AG09309 (cell line): ENCODE results near the gene FN1.

Experiments
- DNase-seq: peaks from one replicate; pipeline ENCODE4 v3.0.0-alpha.2; 2010; ENCODE audit warnings: low read depth
- H3K4me3 ChIP-seq: 2 replicates; pipeline ENCODE4 v1.5.1; 2011; ENCODE audit warnings: mild to moderate bottlenecking, low read depth, low read length, moderate library complexity; ENCODE audit not compliant: control insufficient read depth
- TF ChIP-seq, protein P1 (sequence below): IDR thresholded peaks from 2 replicates; pipeline ENCODE4 v1.5.1; 2011; ENCODE audit warnings: mild to moderate bottlenecking, low read depth, low read length, inconsistent platforms; ENCODE audit not compliant: insufficient read depth, control insufficient read depth; ENCODE audit errors: missing control alignments

Gene FN1

GRCh38 chr2:215382480-215382879 lies 53.4 kb downstream of the FN1 start:
- H3K4me3 ChIP-seq, result no peak overlapping the region
- no peak for DNase-seq
- TF ChIP-seq, protein P1, sequence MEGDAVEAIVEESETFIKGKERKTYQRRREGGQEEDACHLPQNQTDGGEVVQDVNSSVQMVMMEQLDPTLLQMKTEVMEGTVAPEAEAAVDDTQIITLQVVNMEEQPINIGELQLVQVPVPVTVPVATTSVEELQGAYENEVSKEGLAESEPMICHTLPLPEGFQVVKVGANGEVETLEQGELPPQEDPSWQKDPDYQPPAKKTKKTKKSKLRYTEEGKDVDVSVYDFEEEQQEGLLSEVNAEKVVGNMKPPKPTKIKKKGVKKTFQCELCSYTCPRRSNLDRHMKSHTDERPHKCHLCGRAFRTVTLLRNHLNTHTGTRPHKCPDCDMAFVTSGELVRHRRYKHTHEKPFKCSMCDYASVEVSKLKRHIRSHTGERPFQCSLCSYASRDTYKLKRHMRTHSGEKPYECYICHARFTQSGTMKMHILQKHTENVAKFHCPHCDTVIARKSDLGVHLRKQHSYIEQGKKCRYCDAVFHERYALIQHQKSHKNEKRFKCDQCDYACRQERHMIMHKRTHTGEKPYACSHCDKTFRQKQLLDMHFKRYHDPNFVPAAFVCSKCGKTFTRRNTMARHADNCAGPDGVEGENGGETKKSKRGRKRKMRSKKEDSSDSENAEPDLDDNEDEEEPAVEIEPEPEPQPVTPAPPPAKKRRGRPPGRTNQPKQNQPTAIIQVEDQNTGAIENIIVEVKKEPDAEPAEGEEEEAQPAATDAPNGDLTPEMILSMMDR, result no peak

DNA sequence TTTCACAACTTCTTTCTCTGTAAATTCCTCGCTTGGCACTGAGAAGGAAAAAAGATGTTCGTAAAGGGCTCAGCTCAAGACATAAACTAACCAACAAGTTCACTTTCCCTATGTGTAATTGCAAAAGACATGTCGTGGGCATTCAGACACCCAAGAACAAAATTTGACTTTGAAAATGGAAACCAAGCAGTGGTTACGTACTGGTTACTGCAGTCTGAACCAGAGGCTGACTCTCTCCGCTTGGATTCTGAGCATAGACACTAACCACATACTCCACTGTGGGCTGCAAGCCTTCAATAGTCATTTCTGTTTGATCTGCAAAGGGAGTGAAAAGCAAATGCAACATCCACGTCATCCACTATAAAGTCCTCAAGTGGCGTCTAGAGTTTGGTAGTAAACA lies 53.9 kb downstream of the FN1 start:
- H3K4me3 ChIP-seq, result no peak overlapping the region
- DNase-seq, result no peak
- TF ChIP-seq, protein P1, result no peak

GRCh38 chr2:215380699-215381098 lies 55.2 kb downstream of the FN1 start:
- no peak overlapping the region for H3K4me3 ChIP-seq
- no peak for DNase-seq
- TF ChIP-seq, protein P1, result no peak

GRCh38 chr2:215379948-215380347 lies 55.9 kb downstream of the FN1 start:
- no peak for DNase-seq
- no peak overlapping the region for H3K4me3 ChIP-seq
- TF ChIP-seq, protein P1, result no peak

DNA sequence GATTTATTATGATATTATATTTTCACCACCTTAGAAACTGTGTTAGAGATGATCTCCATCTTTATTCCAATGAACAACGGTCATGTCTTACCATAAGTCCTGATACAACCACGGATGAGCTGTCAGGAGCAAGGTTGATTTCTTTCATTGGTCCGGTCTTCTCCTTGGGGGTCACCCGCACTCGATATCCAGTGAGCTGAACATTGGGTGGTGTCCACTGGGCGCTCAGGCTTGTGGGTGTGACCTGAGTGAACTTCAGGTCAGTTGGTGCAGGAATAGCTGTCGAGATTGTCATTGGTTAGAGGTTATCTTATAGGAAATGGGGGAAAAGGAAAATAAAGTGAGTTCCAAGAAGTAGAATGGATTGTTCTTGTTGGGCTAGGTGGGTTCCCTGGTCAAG lies 56.8 kb downstream of the FN1 start:
- H3K4me3 ChIP-seq, result no peak overlapping the region
- TF ChIP-seq, protein P1, result no peak
- DNase-seq, result no peak

DNA sequence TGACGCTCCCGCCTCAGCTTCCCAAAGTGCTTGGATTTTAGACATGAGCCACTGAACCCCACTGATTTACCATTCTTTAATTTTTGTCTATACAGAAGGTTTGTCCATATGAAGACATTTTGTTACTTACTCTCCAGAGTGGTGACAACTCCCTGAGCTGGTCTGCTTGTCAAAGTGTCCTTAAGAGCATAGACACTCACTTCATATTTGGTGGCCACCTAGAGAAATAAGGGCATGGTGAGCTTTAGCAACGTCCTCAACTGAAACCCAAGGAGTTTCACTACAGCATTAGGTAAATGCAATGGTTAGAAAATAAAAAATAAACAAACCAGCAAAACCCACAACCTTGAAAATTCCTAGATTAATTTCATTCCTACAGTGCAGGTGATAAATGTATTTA lies 57.8 kb downstream of the FN1 start:
- TF ChIP-seq, protein P1, result no peak
- H3K4me3 ChIP-seq, result no peak overlapping the region
- DNase-seq, result no peak

GRCh38 chr2:215377283-215377682 lies 58.6 kb downstream of the FN1 start:
- TF ChIP-seq, protein P1, result no peak
- no peak for DNase-seq
- H3K4me3 ChIP-seq, result no peak overlapping the region
